DMS 273 (cell line): ENCODE data around the gene RANBP10.

Experiments used
- DNase-seq: peaks from one replicate; lab custom pipeline; 2025; ENCODE audit not compliant: unreplicated experiment; lab: John Stamatoyannopoulos, UW

The RANBP10 gene

DNA sequence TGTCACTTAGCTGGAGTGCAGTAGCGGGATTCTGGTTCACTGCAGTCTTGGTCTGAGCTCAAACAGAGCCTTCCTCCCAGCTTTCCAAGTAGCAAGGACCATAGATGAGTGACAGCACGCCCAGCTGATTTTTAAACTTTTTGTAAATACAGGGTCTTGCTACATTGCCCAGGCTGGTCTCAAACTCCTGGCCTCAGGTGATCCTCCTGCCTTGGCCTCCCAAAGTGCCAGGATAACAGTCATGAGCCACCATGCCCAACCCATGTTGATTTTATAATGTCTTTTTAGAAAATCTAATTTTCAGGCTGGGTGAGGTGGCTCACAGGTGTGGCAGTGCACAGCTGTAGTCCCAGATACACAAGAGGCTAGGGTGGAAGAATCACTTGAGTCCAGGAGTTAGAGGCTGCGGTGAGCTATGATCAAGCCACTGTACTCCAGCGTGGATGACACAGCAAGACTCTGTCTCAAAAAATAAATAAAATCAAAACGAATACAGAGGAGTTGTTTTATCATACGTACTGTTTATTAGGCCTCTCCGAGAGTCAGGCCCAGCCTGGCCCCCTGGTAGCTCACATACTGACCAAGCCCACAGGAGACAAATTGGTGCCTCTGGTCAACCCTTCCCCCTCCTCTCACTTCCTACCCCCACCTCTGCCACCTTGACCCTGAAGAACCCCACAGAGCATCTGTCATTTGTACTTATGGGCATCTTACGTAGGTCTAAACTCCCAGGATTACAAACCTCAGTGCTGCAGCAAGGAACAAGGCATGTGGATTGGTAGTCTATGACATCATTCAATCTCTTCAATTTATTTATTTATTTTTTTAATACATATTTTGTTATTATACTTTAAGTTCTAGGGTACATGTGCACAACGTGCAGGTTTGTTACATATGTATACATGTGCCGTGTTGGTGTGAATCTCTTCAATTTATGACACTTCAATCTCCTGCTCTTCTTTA is 126.1 kb downstream of the RANBP10 start:
- DNase-seq, result no peak

GRCh38 chr16:67678354-67679023 is 127.9 kb downstream of the RANBP10 start:
- no peak for DNase-seq

DNA sequence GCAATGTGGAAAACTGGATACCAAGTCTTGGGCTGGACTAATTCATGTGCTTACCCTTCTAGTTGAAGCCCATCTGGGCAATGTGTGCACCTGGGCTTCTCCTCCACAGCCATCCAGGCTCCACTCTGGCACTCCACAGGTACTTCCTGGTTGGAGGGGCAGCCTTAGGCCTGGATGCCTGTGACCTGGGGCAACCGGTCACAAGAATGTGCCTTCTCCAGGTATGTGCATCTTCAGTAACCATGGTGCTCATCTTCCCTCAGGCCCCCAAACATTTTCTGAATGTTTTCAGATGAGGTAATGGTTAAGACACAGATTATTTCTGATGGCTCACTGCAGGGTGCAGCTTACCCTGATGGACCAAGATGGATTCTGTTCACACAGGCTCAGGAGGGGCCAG is 128.6 kb downstream of the RANBP10 start:
- no peak for DNase-seq

GRCh38 chr16:67676939-67677338 is 129.4 kb downstream of the RANBP10 start:
- no peak for DNase-seq

DNA sequence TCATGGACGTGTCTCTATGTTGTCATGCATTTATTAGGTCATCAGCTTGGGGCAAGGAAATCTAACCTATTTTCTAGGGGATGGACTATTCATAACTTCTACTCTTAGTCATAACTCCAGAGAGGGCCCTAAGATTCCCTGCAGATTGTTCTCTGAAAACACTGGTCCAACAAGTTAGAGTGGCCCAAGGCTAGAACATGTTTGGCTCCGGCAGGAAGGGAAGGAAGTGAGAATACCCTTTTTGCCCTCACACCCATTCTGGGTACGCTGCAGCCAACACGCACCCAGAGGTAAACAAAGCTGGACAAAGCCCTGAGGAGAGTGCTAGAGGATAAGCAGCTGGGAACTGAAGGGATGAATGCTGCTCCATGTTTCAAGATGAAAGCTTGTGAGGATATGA is 129.8 kb downstream of the RANBP10 start:
- no peak for DNase-seq

- DNase-seq, result no peak
Observed at GRCh38 chr16:67675999-67676398, 130.4 kb downstream of the RANBP10 start.

- no peak for DNase-seq
Observed at GRCh38 chr16:67675579-67675935, 130.8 kb downstream of the RANBP10 start.

DNA sequence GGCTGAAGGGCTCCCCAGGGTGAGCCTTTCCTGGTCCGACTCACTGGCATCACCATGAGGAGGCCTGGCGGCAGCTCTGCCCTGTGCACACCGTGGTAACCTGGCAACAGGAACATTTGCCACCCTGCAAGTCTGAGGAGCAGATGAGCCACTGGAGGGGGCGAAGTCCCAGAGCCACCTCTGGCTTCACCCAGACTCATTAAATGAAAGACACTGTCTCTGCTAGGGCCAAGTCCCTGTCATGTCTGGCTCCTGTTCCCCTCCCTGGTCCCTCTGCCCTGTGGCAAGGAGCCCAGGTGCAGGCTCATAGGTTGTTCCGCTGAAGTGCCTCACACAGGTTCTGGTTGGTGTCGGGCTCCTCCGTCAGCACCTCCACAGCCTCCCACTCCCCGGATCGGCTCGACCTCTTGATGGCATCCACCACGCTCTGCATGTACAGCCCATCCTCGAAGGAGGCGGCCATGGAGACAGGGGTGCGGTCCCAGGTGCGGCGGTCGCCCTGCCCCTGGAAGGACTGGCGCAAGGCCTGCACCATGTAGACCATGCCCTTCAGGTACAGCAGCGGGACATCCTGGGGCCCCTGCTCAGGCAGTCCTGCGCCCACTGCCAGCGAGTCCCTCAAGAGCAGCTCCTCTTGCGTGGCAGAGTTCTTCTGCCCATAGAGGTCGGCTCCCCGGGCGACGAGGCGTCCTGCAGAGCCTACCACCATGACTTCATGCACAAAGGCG is 131.3 kb downstream of the RANBP10 start:
- DNase-seq, result no peak

DNA sequence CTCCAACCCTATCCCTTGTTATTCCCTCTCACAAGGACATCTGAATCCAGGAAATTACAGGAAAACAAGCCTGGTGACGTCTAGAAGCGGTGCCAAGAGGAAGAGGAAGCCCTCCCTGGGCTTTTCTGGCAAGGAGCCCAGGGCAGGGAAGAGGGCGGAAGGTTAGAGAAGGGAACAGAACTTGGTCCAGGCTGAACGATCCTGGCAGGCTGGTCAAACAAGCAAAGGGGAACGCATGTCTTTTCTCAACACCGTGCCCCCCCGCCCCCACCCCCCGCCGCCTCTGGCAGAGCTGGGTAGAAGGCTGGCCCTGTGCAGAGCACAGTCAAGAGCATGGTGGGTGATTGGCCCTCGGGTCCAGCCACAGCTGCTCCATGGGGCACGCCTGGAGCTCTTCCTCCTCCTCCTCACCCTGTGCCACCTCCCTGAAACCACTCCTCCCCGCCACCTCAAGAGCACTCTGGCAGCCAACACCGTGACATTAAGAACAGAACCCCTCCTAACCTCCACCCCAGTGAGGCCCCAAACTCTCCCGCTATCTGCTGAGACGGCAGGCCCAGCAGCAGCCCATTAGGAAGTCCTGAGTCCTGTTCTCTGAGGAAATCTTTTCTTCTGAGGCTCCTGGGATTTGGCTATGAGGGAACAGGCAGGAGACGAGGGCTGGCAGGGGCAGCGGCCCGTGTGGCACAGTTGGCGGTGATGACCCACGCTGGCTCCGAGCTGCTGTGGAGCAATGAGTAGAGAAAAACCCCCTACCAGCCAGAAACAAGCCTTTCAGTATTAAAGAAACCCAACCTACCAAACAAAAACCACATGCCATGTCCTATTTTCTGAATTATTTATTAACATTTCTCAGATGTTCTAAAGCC is 132.4 kb downstream of the RANBP10 start:
- DNase-seq, result peak; percentile 63
